ENCODE data around the gene KRT7.

GRCh38 chr12:52190860-52191729, 41.9 kb upstream of the KRT7 start:
- TF ChIP-seq, protein P1, sequence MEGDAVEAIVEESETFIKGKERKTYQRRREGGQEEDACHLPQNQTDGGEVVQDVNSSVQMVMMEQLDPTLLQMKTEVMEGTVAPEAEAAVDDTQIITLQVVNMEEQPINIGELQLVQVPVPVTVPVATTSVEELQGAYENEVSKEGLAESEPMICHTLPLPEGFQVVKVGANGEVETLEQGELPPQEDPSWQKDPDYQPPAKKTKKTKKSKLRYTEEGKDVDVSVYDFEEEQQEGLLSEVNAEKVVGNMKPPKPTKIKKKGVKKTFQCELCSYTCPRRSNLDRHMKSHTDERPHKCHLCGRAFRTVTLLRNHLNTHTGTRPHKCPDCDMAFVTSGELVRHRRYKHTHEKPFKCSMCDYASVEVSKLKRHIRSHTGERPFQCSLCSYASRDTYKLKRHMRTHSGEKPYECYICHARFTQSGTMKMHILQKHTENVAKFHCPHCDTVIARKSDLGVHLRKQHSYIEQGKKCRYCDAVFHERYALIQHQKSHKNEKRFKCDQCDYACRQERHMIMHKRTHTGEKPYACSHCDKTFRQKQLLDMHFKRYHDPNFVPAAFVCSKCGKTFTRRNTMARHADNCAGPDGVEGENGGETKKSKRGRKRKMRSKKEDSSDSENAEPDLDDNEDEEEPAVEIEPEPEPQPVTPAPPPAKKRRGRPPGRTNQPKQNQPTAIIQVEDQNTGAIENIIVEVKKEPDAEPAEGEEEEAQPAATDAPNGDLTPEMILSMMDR (IDR thresholded peaks at IDR 0.05; ENCODE audit: low read depth, low read length) = no peak
- no peak for TF ChIP-seq EZH2phosphoT487 (IDR thresholded peaks at IDR 0.05; ENCODE audit: low read depth)

Data from OCI-LY3 (cell line).